H1 (cell line): Measurements from ENCODE around the gene SHCBP1L. TPM values are rescaled to one million over a fixed set of nuclear protein-coding genes. Genes with fewer than 3 reads are reported as not detected.

Experiments used
- CTCF ChIP-seq, 3 experiments: IDR thresholded peaks; 1 replicate in 2 of 3; 2 replicates in 1 of 3; pipeline versions ENCODE4 v1.5.1 to v1.6.1; 2011; ENCODE audit warnings: low read length in 3 of 3, mild to moderate bottlenecking in 3 of 3, inconsistent platforms in 2 of 3, low read depth in 1 of 3, moderate library complexity in 1 of 3; ENCODE audit not compliant: insufficient read depth in 1 of 3; ENCODE audit errors: control extremely low read depth in 1 of 3
- USF2 ChIP-seq: IDR thresholded peaks from 2 replicates; pipeline ENCODE4 v1.6.1; 2011; ENCODE audit warnings: low read length, improper control_type of control experiment
- polyA plus RNA-seq, 7 experiments: library from polyadenylated mRNA; depleted of rRNA in 3 of 7; stranded (reverse) in 5 of 7; unstranded in 2 of 7; fragments of >200 nt in 5 of 7; fragments of 200-250 nt in 2 of 7; gene quantifications; 1 replicate in 5 of 7; 2 replicates in 1 of 7; 4 replicates in 1 of 7; pipeline versions ENCODE4 v1.2.1 to v1.2.3, GENCODE V29; 2011 to 2013; ENCODE audit warnings: missing spikeins in 2 of 7, mixed read lengths in 2 of 7
- total RNA-seq: library from RNA; stranded (reverse); fragmentation: NEBNext Ultra II Directional; extraction: Animal tissue kit (Norgen Biotek cat#: 25700); gene quantifications from 2 replicates; pipeline ENCODE4 v1.2.1, GENCODE V29; 2021

The SHCBP1L gene
- total and polyA plus RNA-seq, 2 of the 8 experiments (the other 6 are each of a cell fraction or from before 2014, with no cell fraction given), result not detected

- peak; percentile 18 to 87 (median 85) for TF ChIP-seq CTCF (IDR thresholded peaks at IDR 0.05; ENCODE audit: control extremely low read depth in 1 of 3, insufficient read depth in 1 of 3, low read depth in 1 of 3, low read length in 3 of 3)
- no peak for TF ChIP-seq USF2
- TF ChIP-seq, all 59 proteins: peak for 6
Observed at GRCh38 chr1:182962554-182963115, 9.7 kb upstream of the SHCBP1L start (continued).
